GM19099 (cell line): ENCODE data around the gene HM13.

Experiments used
- POLR2A ChIP-seq: IDR thresholded peaks from 3 replicates; pipeline ENCODE4 v1.6.1; 2011; ENCODE audit warnings: low read depth; ENCODE audit not compliant: insufficient read length; ENCODE audit errors: extremely low read depth

The HM13 gene, protein sequence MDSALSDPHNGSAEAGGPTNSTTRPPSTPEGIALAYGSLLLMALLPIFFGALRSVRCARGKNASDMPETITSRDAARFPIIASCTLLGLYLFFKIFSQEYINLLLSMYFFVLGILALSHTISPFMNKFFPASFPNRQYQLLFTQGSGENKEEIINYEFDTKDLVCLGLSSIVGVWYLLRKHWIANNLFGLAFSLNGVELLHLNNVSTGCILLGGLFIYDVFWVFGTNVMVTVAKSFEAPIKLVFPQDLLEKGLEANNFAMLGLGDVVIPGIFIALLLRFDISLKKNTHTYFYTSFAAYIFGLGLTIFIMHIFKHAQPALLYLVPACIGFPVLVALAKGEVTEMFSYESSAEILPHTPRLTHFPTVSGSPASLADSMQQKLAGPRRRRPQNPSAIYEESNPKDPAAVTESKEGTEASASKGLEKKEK

DNA sequence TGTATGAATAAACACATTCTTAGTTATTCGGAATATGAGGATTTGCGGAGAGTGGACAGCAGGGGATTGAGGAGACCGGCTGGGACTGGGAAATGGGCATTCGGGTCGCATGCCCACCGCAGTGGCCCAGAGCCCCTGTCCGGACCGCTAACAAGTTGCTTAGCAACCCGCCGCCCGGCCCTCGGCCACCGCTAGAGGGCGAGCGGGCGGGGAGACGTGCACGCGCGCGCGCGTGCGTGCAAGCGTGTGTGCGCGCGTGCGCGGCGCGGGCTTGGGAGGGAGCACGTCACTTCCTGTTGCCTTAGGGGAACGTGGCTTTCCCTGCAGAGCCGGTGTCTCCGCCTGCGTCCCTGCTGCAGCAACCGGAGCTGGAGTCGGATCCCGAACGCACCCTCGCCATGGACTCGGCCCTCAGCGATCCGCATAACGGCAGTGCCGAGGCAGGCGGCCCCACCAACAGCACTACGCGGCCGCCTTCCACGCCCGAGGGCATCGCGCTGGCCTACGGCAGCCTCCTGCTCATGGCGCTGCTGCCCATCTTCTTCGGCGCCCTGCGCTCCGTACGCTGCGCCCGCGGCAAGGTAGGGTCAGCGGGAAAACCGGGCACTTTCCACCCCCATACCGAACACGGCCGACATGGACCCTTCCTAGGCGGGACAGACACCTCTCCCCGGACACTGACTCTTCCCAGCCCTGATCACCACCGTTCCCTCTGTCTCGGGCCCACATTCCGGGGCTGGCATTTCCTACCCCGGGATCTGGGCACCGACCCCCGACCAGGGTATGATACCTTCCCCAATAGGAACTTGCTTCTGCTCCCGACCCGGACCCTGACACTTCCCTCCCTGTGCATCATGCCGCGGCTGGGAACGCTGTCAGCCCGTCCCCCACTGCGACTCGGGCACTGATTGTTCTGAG lies at the start of gene HM13:
TSS of gene HM13 (plus strand) at position 289 of the 918 bp plus-strand sequence. CDS start at position 399, 110 bp downstream.
- peak; percentile 95 for TF ChIP-seq POLR2A

DNA sequence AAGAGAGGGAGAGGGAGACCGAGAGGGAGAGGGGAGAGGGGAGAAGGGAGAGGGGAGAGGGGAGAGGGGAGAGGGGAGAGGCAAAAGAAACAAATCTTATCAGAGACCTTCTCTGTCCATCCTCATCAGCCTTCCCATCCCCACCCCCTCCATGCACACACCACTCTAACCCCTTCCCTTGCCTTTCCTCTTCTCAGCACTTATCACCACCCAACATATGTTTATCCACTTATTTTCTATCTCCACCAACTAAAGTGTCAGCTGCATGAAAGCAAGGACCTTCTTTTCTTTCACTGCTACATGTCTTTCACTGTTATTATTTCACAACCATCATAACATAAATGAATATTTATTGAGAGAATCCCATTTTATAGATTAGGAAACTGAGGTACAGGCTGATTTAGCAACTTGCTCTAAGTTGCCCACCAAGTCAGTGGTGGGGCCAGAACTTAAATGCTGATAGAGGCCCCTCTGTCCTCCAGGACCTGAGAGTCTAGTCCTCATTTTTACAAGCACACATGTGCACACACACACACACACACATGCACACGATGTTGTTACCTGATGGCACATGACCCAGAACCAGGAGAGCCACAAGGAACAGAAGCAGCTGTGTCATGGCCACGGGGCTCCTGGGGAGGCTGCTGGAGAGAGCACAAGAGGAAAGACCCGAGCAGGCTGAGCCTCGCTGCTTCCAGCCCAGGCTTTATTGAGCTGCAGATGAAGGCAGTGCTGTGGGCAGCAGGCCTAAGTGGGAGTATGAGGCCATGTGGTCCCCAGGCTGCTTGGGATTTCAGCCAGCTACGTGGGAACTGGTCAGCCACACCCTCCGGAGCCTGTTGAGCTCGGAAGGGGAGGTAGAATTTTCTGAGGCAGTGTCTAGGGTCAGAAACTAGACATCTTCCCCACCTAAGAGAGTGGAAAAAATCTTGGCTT lies 41.6 kb upstream of the HM13 start:
- no peak for TF ChIP-seq POLR2A

- no peak for TF ChIP-seq POLR2A
Measured at GRCh38 chr20:31473331-31474096, 40.7 kb upstream of the HM13 start.

DNA sequence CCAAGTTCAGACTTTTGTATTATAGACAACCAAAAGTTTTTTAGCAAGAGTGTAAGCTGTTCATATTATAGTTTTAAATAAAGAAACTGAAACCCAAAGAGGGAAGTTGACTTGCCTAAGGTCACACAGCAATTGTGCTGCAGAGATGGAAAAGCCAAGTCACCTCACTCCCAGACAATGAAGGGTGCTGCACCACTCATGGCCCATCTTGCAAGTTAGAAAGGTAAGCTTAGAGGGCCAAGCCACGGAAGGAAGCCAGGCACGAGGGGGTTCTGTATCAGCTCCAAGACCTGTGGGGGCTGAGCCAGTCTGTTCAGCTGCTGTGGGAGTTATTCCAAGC lies 40.2 kb upstream of the HM13 start:
- TF ChIP-seq POLR2A, result no peak

- TF ChIP-seq POLR2A, result no peak
Measured at GRCh38 chr20:31474758-31475427, 39.3 kb upstream of the HM13 start, which contains the start of the genes DEFB124 and REM1. Gene DEFB124 (minus strand): TSS chr20:31475127. CDS start chr20:31473013, 2,114 bp downstream. Gene REM1 (plus strand): TSS chr20:31475288. CDS start chr20:31476446, 1,158 bp downstream.

DNA sequence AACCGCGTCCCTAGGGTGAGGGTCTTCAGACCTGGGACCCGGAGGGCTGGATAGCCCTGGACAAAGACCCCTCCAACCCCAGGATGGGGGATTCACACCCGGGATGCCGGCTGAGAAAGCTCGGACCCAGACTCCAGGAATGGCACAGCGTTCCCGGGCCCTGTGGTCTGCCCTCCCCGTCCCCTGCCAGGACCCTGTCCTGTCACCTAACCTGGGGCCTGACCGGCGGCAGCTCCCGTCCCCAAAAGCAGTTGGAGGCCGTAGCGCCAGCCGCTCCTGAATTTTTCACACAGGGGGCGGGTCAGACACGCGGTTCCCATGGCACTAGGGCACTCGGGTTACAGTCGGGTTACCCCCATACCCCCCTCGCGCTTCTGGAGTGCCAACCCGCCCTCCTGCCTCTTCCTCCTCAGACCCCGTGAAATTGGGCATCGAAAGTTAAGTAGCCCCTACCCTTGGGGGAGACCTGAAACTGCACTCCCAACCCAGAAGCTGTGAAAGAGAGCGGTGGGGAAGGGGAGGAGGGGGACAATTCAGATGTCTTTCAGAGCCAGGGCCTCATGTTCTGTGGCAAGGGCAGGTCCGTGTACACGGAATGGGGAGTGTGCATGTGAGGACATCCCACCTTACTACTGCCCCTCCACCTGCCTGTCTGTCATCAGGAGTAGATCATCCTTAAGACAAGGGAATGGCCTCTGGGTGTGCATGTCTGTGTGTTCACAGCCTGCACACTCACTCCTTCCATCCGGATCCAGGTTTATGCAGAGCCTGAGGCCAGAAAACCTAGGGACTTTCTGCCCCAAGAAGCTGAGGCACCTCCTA lies 38.6 kb upstream of the HM13 start:
- no peak for TF ChIP-seq POLR2A

DNA sequence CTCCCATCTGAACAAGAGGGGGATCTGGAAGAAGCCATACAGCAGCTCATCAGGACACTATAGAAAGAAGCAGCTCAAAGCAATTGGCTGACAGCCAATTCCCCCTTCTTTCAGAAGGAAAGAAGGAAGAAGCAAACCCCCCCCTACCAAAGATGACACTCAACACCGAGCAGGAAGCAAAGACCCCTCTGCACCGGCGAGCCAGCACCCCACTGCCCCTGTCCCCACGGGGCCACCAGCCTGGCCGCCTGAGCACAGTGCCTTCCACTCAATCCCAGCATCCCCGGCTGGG lies 38.0 kb upstream of the HM13 start:
- no peak for TF ChIP-seq POLR2A

DNA sequence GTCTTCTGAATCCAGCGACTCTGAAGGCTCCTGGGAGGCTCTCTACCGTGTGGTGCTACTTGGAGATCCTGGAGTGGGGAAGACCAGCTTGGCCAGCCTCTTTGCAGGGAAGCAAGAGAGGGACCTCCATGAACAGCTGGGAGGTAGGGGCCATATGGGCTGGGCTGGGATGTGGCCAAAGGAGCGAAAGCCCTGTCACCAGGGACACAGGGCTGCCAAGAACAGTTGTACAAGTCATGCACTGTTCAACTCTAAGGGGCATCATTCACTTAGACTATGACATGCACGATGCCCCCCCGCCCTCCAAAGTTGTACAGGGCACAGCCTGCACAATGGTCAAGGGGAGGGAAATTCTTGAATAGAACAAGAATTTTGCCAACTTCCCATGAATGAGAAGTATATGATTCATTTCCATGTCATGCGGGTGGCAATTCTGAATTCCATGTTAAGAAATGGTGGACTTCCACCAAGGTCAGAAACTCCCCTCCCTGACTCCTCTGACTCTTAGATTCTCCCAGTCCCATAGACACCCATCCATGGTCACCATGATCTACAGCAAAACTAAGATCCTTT lies 37.5 kb upstream of the HM13 start:
- TF ChIP-seq POLR2A, result no peak

- TF ChIP-seq POLR2A, result no peak
Measured at GRCh38 chr20:31484001-31484400, 30.2 kb upstream of the HM13 start.

DNA sequence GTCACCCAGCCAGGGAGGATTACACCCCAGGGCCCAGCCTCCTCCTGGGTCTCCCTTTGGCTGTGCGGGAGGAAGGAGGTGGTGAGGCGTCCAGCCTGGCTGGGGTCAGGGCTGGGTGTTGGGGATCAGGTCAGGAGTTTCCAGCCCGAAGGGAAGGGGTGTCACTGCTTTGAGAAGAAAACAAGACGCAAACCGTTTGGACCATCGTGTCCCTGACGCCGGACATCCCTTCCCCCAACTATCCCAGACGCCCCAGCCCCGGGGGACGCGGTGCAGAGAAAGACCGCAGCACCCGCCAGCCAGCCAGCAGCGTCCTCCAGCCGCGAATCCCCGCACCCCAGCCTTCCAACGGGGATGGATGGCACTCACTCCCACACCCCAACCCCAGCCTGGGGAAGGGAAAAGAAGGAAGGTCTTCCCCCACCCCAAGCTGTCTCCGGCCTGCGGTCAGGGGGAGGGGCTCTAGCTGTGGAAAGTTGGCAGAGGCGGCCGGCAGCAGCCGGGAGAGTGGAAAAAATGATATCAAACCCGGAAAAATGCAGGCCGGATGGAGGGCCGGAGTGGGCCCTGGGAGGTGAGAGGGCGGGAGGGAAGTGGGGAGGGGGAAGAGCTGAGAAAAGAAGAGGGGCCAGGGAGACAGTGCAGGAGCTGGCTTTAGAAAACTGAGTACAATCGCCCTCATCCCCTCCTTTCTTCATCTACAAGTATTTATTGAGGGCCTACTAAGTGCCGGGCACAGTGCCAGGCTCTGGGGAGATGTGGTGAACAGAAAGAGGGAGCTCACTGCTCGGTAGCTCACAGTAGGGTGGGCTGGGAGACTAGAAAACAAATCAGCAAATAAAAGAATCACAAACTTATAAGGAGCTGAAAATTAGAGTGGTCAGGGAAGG lies 28.5 kb upstream of the HM13 start:
- TF ChIP-seq POLR2A, result no peak

DNA sequence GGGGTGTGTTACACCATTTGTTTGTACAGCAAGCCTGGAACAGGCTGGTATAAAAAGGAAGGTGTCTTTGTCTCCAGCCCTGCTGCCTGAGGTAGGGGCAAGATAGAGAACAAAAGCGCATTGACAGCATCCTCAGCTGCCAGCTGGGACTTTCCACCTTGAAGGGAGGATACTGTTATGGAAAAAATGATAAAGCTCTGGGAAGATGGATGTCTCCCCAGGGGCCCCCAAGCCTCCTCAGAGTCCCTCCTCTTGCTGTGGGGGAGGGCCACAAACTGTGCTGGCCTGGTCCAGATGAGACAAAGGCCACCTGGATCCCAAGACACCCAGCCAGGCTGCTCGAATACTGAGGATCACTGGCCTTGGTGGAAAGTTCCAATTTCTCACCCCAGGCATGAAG lies 26.1 kb upstream of the HM13 start:
- no peak for TF ChIP-seq POLR2A
